HepG2 (cell line): Measurements from ENCODE around the gene NCBP1. TPM values are rescaled to one million over a fixed set of nuclear protein-coding genes. Genes with fewer than 3 reads are reported as not detected.

Source experiments
- ATAC-seq: fragments of 200-7000 bp; cut with Tn5 transposase; 3 replicates; pipeline ENCODE4 v1.9.1; 2020; ENCODE audit warnings: mild to moderate bottlenecking, moderate library complexity
- BruUV-seq: library from RNA; stranded (reverse); fragments of 400-500 nt; replicated peaks from 2 replicates; lab custom pipeline; 2021; lab: Mats Ljungman, UMichigan
- CTCF ChIA-PET: fragments of 300-600 bp; formaldehyde crosslinking; extraction: SDS; loops from one replicate; lab custom pipeline; 2021; ENCODE audit warnings: low total read pairs, inconsistent platforms, low intra/inter-chr PET ratio; lab: Yijun Ruan, JAX
- POLR2A ChIA-PET: fragments of 350-600 bp; sonication (Branson Sonifier 250); formaldehyde crosslinking; loops from one replicate; lab custom pipeline; 2020; ENCODE audit warnings: antibody characterized with exemption, inconsistent platforms; lab: Yijun Ruan, JAX
- DNase-seq: peaks from one replicate; pipeline ENCODE4 v3.0.0-alpha.2; 2015; ENCODE audit warnings: low spot score
- FAIRE-seq: peaks from 3 replicates; lab custom pipeline; 2011; peaks lifted over from hg19 to GRCh38; lab: Jason Lieb, UNC
- H2AFZ ChIP-seq: one replicate; pipeline ENCODE4 v1.6.1; 2011; ENCODE audit warnings: low read length, inconsistent platforms
- H3K27ac ChIP-seq: fragments of 300-600 bp; 3 replicates; pipeline ENCODE4 v1.8.0; 2011; ENCODE audit warnings: mixed run types, mild to moderate bottlenecking, mixed read lengths, low read length, inconsistent platforms; ENCODE audit not compliant: insufficient read depth; ENCODE audit errors: extremely low read length
- H3K27me3 ChIP-seq, 2 experiments: fragments of 200-600 bp in 1 of 2; 2 replicates in 1 of 2; 3 replicates in 1 of 2; pipeline versions ENCODE4 v1.6.0 to v1.8.0; 2011; ENCODE audit warnings: low read length in 2 of 2, mild to moderate bottlenecking in 2 of 2, moderate library complexity in 2 of 2, inconsistent platforms in 1 of 2; ENCODE audit not compliant: insufficient read depth in 2 of 2, control insufficient read depth in 1 of 2
- H3K36me3 ChIP-seq, 2 experiments: fragments of 200-600 bp in 1 of 2; replicated peaks in 1 of 2; 2 replicates in 1 of 2; 3 replicates in 1 of 2; pipeline versions ENCODE4 v1.5.1 to v1.8.0; 2011; ENCODE audit warnings: low read length in 2 of 2, inconsistent platforms in 1 of 2; ENCODE audit not compliant: insufficient read depth in 2 of 2, control insufficient read depth in 1 of 2
- H3K4me1 ChIP-seq: 2 replicates; pipeline ENCODE4 v1.5.1; 2012; ENCODE audit warnings: low read length, inconsistent platforms; ENCODE audit not compliant: insufficient read depth
- H3K4me2 ChIP-seq: 2 replicates; pipeline ENCODE4 v1.6.0; 2011; ENCODE audit warnings: low read depth, low read length, inconsistent platforms
- H3K4me3 ChIP-seq, 3 experiments: fragments of 200-600 bp in 1 of 3; sonication (generic), shearing (Covaris generic) in 1 of 3; replicated peaks in 1 of 3; 2 replicates each; pipeline ENCODE4 v1.5.1; 2011 to 2016; ENCODE audit warnings: low read length in 3 of 3, inconsistent platforms in 2 of 3, low read depth in 2 of 3, mild to moderate bottlenecking in 2 of 3, control low read depth in 1 of 3, mixed read lengths in 1 of 3; ENCODE audit not compliant: insufficient read depth in 1 of 3
- H3K79me2 ChIP-seq: one replicate; pipeline ENCODE4 v1.6.1; 2011; ENCODE audit warnings: low read length, inconsistent platforms; ENCODE audit not compliant: insufficient read depth
- H3K9ac ChIP-seq: 2 replicates; pipeline ENCODE4 v1.6.0; 2011; ENCODE audit warnings: mild to moderate bottlenecking, low read depth, low read length, inconsistent platforms; ENCODE audit not compliant: insufficient read depth
- H3K9me3 ChIP-seq: 2 replicates; pipeline ENCODE4 v1.5.1; 2012; ENCODE audit warnings: mild to moderate bottlenecking, low read length
- H4K20me1 ChIP-seq: 2 replicates; pipeline ENCODE4 v1.6.0; 2011; ENCODE audit warnings: inconsistent platforms, mild to moderate bottlenecking, low read length, moderate library complexity; ENCODE audit not compliant: insufficient read depth
- EED ChIP-seq: sonication (generic); formaldehyde crosslinking; IDR thresholded peaks from 2 replicates; pipeline ENCODE4 v1.5.0; 2020; ENCODE audit warnings: mild to moderate bottlenecking, missing genetic modification reagents
- ELF4 ChIP-seq: sonication (generic); formaldehyde crosslinking; IDR thresholded peaks from 2 replicates; pipeline ENCODE4 v1.5.0; 2020; ENCODE audit warnings: missing genetic modification reagents, mild to moderate bottlenecking, moderate library complexity, borderline replicate concordance
- GMEB2 ChIP-seq: IDR thresholded peaks from 2 replicates; pipeline ENCODE4 v1.6.1; 2016; ENCODE audit warnings: missing biosample characterization, missing genetic modification reagents, low read depth
- IKZF1 ChIP-seq: fragments of 450-650 bp; IDR thresholded peaks from 2 replicates; pipeline ENCODE4 v1.7.1; 2016
- KAT8 ChIP-seq: IDR thresholded peaks from 2 replicates; pipeline ENCODE4 v1.6.1; 2016; ENCODE audit warnings: missing genetic modification reagents, missing compliant biosample characterization
- MYC ChIP-seq: sonication (generic); formaldehyde crosslinking; IDR thresholded peaks from 2 replicates; pipeline ENCODE4 v1.9.0; 2021; ENCODE audit warnings: missing genetic modification reagents, borderline replicate concordance
- MYNN ChIP-seq: sonication (generic); formaldehyde crosslinking; IDR thresholded peaks from 2 replicates; pipeline ENCODE4 v1.4.0; 2020; ENCODE audit warnings: mild to moderate bottlenecking, low read depth, missing genetic modification reagents
- NFE2 ChIP-seq: sonication (generic); formaldehyde crosslinking; IDR thresholded peaks from 2 replicates; pipeline ENCODE4 v1.4.0; 2020; ENCODE audit warnings: missing genetic modification reagents
- ZMAT5 ChIP-seq: sonication (generic); formaldehyde crosslinking; IDR thresholded peaks from 2 replicates; pipeline ENCODE4 v1.5.0; 2020; ENCODE audit warnings: mild to moderate bottlenecking, low read depth, missing genetic modification reagents, borderline replicate concordance
- ZNF274 ChIP-seq: sonication (generic); formaldehyde crosslinking; IDR thresholded peaks from 2 replicates; pipeline ENCODE4 v1.5.1; 2020; ENCODE audit warnings: mild to moderate bottlenecking, missing genetic modification reagents
- ZNF337 ChIP-seq: sonication (generic); formaldehyde crosslinking; IDR thresholded peaks from 2 replicates; pipeline ENCODE4 v1.5.1; 2020; ENCODE audit warnings: missing genetic modification reagents, low read depth, mild to moderate bottlenecking, borderline replicate concordance
- WGBS: methylation state at CpG from one replicate; pipeline ENCODE4 v1.1.6; 2017; ENCODE audit warnings: low lambda C conversion rate; 5-methylcytosine and 5-hydroxymethylcytosine counted together
- in situ Hi-C: cut with HindIII; loops from 2 replicates; pipeline ENCODE4 v1.10.0; 2017; ENCODE audit warnings: low pct_unique_long_range_greater_than_20kb; ENCODE audit not compliant: extremely low pct_ligation_motif_present
- intact Hi-C: fragments of 100-400 bp; cut with micrococcal nuclease; formaldehyde crosslinking; loops from one replicate; pipeline ENCODE4 v1.10.0; 2022; ENCODE audit not compliant: unreplicated experiment
- polyA plus RNA-seq, 8 experiments: library from polyadenylated mRNA; depleted of rRNA in 3 of 8; stranded (reverse) in 7 of 8; unstranded in 1 of 8; fragments of >200 nt; fragmentation: Illumina TruSeq in 4 of 8; extraction: Trizol in 4 of 8; gene quantifications; 2 replicates each; pipeline versions ENCODE4 v1.2.1 to v1.2.3, GENCODE V29; 2011 to 2016; ENCODE audit warnings: low read depth in 4 of 8, missing spikeins in 1 of 8, mixed read lengths in 1 of 8; ENCODE audit not compliant: insufficient read depth in 1 of 8
- total RNA-seq, 5 experiments: library from RNA; depleted of rRNA; stranded (reverse); fragments of >200 nt; fragmentation: Illumina TruSeq; extraction: Trizol; gene quantifications; 2 replicates each; pipeline ENCODE4 v1.2.3, GENCODE V29; 2016; ENCODE audit warnings: low read depth in 1 of 5

Gene NCBP1
- total and polyA plus RNA-seq, 2 of the 13 experiments (the other 11 are each of a cell fraction or from before 2014, with no cell fraction given): 13.3 to 40.2 TPM

GRCh38 chr9:97666907-97667686, 33.5 kb downstream of the NCBP1 start:
- no peak for DNase-seq
- H3K9ac ChIP-seq: no peak overlapping the region
- no peak overlapping the region for H3K27ac ChIP-seq
- H3K9me3 ChIP-seq: no peaks in the 10 kb centered on the region
- no peaks in the 10 kb centered on the region for H3K79me2 ChIP-seq
- in situ Hi-C loops: no loop called here
- H3K4me3 ChIP-seq: no peak overlapping the region
- TF ChIP-seq MYC (CRISPR knock-in tag) (no peak), EED (CRISPR knock-in tag) (no peak), IKZF1 (no peak), GMEB2 (CRISPR knock-in tag) (no peak), NFE2 (CRISPR knock-in tag) (no peak), ZMAT5 (CRISPR knock-in tag) (no peak), KAT8 (CRISPR knock-in tag) (no peak), MYNN (CRISPR knock-in tag) (no peak), ELF4 (CRISPR knock-in tag) (no peak), ZNF337 (CRISPR knock-in tag) (no peak), ZNF274 (CRISPR knock-in tag) (no peak)
- TF ChIP-seq, all 625 proteins: peak for 0
- no TSS peak for BruUV-seq
- H3K4me1 ChIP-seq: 0 out of 2 replicates have a peak, but pooled peaks cover 6% of the 10 kb centered on the region
- H4K20me1 ChIP-seq: no peaks in the 10 kb centered on the region
- WGBS: 91% methylated on average over 5 of the region's 5 CpGs
- peaks cover 21 to 92% of the 10 kb centered on the region in 2 experiments for H3K36me3 ChIP-seq
- ChIA-PET CTCF (no interaction called here), POLR2A (no interaction called here)
- no peaks in the 10 kb centered on the region for H3K27me3 ChIP-seq
- H3K4me2 ChIP-seq: no peak overlapping the region
- no peak overlapping the region for H2AFZ ChIP-seq
- intact Hi-C loops: no loop called here
- no peak for FAIRE-seq
- no peak for ATAC-seq
